HG03064 (cell line): Measurements from ENCODE around the gene PIGL.
"Not testable (repeated sequence)": the region's sequence is repeated elsewhere in the genome, so short reads cannot be mapped to it uniquely, and the experiment has no call there.

ENCODE experiments used
- ATAC-seq: cut with Tn5 transposase; IDR thresholded peaks from one replicate; pipeline ENCODE4 v1.9.1; 2021; ENCODE audit warnings: low read depth; ENCODE audit not compliant: unreplicated experiment

The PIGL gene

GRCh38 chr17:16215965-16216316 lies 1.1 kb upstream of the PIGL start:
- no peak for ATAC-seq

- ATAC-seq: not testable (repeated sequence)
Observed at GRCh38 chr17:16216341-16217001, 539 bp upstream of the PIGL start.

DNA sequence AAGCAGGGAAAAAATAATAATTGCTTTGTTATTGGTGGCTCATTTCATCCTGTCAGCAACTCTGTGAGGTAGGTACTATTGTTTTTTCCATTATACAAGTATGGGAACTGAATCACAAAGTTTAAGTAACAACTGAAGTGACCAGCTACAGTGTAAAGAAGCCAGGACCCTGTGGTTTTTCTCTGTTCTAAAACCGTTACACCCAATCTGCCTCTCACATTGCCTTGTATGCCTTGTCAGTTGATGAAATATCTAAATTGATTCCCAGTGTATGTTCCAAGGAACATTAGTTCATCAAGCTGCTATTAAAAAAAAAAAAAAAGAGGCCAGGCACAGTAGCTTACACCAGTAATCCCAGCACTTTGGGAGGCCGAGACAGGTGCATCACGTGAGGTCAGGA lies 5.4 kb downstream of the PIGL start:
- ATAC-seq: no peak

GRCh38 chr17:16229912-16230561 lies 13.0 kb downstream of the PIGL start:
- ATAC-seq: not testable (repeated sequence)

DNA sequence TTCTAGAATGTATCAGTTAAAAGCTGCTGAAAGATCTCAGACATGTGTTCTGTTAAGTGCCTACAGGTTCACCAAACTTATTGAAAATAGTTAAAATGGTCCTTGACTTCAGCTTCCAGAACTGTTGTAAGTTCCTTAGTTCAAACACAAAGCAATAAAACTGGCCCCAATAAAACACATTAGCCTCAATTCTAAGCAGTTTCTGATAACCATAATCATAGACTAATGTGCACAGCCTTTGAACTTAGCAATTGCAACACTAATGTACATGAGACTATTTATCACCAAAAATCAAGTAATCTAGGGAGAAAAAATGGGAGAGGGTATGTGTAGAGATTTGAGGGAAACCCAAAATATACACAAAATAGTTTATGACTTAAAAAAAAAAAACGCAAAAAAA lies 15.4 kb downstream of the PIGL start:
- no peak for ATAC-seq

DNA sequence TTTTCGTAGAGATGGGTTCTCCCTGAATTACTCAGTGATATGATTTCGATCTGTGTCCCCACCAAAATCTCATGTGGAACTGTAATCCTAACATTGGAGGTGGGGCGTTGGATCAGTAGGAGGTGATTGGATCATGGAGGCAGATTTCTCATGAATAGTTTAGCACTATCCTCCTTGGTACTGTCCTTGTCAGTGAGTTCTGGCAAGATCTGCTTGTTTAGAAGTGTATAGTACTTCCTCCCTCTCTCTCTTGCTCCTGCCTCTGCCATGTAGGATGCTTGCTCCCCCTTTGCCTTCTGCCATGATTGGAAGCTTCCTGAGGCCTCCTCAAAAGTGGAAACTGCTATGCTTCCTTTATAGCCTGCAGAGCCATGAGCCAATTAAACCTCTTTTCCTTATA lies 22.9 kb downstream of the PIGL start:
- no peak for ATAC-seq

DNA sequence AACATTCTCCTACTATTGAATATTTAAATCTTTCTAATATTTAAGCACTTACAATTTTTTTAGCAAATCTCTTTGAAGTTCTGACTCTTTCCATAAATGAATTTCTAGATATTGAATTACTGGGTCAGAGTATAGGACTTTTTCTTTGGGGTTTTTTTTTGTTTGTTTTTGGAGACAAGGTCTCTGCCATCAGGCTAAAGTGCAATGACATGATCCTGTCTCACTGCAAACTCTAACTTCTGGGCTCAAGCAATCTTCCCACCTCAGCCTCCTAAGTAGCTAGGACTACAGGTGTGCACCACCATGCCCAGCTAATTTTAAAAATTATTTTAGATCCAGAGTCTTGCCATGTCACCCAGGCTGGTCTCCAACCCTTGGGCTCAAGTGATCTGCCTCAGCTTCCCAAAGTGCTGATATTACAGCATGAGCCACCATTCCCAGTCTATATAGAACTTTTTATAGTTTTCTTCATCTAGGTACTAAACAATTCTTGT lies 24.9 kb downstream of the PIGL start:
- ATAC-seq: no peak

GRCh38 chr17:16243385-16243784 lies 26.4 kb downstream of the PIGL start:
- ATAC-seq: no peak

GRCh38 chr17:16243801-16244567 lies 27.0 kb downstream of the PIGL start:
- no peak for ATAC-seq

DNA sequence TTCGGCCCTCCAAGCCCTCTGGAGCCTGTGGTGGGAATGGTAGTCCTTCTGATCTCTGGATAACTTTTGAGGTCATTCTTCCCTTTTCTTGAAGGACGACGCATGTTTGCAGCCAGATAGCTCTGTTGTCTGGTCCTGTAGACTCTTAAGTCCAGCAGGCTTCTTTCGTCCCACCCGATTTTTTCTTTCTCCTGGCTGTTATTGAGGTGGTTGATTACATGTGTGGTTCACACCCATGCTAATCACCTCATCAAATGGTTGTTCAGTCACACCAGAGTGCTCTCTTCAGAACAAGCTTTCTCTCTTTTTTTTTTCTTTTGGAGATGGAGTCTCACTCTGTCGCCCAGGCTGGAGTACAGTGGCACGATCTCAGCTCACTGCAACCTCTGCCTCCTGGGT lies 30.6 kb downstream of the PIGL start:
- ATAC-seq: no peak

DNA sequence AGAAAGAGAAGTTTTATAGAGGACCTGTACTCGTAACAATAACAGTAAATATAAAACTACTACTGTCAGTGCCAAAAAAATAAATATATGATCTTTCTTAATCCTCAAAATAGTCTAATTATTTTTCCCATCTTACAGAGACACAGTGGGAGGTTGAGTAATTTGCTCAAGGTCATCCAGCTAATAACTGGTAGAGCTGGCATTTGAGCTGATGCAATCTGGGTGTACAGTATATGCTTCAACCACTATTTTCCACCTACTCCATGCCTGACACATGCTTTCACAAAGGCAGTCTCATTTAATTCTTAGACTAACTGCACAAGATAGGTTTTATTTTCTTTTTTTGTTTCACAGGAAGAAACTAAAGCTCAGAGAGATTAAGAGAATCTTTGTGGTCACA lies 33.6 kb downstream of the PIGL start:
- no peak for ATAC-seq

- no peak for ATAC-seq
Observed at GRCh38 chr17:16251043-16251442, 34.0 kb downstream of the PIGL start.

- no peak for ATAC-seq
Observed at GRCh38 chr17:16251556-16251955, 34.5 kb downstream of the PIGL start.

GRCh38 chr17:16254773-16255400 lies 37.9 kb downstream of the PIGL start:
- no peak for ATAC-seq

GRCh38 chr17:16255481-16255921 lies 38.5 kb downstream of the PIGL start:
- ATAC-seq: no peak

DNA sequence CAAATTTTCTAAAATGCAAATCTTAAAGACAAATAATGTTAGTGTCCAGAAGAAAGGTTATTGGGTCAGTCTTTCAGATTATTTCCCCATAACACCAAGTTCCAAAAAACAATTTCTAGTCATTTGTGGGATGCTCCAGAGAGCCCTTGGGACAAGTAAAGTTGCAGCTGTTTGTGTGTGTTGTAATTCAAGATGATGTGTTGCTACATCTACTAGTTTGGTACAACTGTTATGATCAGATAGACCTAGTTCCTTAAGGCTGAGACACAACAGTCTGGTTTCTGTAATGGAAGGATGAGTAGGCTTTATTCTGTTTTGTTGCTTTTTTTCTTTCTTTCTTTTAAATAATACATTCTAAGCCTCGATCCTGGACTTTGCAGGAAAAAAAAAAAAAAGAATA lies 41.9 kb downstream of the PIGL start:
- no peak for ATAC-seq

DNA sequence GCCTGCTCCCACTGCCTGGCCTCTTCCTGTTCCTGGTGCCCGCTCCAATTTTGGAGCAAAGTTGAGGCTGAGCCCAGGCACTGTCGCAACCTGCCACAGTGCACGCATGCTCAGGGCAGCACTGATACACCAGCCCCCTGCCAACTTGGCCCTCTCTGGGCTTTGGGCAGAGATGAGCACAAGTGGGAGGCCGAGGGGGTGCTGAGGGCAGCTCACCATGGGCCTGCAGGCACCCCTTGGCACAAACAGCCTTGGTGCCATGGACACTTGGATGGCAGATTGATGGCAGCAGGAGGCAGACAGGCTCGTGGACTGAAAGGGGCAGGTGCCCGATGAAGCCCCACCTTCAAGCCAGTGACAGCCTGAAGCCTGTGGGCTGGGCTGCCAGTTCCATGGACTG lies 42.9 kb downstream of the PIGL start:
- no peak for ATAC-seq

DNA sequence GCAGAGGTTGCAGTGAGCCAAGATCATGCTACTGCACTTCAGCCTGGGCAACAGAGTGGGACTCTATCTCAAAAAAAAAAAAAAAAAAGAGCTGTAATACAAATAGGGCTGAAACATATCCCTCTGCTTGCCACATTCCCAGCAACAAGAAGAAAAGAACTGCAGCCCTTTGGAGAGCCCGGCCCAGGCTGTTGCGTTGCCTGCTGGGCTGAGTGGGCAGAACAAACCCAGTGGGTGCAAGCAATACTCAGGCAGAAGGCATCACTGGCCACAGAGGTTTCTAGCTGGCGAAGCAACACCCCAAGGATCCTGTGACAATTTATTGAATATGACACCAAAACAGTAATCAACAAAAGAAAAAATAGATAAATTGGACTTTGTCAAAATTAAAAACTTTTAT lies 44.0 kb downstream of the PIGL start:
- no peak for ATAC-seq

DNA sequence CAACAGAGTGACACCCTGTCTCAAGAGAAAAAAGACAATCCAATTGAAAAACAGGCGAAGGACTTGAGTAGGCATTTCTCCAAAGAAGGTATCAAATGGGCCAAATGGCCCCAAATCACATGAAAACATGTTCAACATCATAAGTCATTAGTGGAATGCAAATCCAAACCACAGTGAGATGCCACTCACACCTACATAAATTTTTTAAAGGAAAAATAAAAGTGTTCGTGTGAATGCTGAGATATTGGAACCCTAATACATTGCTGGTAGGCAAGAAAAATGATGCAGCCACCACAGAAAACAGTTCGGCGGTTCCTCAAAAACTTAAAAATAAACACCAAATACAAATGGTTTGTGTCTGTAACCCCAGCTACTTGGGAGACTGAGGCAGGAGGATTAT lies 45.2 kb downstream of the PIGL start:
- no peak for ATAC-seq

DNA sequence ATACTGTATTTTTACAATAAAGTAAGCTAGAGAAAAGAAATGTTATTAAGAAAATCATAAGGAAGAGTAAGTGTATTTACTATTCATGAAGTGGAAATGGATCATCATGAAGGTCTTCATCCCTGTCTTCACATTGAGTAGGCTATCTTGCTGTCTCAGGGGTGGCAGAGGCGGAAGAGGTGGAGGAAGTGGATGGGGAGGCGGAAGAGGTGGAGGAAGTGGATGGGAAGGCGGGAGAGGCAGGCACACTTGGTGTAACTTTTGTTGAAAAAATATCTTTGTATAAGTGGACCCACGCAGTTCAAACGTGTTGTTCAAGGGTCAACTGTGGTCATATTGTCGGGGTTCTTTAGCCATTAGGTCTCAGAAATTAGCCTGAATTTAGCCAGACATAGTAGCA lies 50.2 kb downstream of the PIGL start:
- ATAC-seq: no peak

DNA sequence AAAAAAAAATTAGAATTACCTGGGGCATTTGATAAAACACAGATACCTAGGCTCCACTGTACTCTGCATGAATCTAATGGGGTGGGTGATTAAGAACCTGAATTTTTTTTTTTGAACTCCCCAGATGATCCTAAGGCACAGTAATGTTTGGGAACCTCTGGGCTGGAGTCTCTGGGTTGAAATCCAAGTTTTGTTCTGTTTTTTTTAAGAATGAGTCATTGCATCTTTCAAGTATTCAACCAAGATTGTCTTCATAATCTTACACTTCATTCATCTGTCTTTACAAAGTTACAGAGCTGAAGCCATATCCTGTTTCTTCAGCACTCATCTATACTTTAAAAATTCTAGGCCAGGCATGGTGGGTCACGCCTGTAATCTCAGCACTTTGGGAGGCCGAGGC lies 52.6 kb downstream of the PIGL start:
- ATAC-seq: no peak
